ENCODE results near the gene PDE2A. TPM values are rescaled to one million over a fixed set of nuclear protein-coding genes. Genes with fewer than 3 reads are reported as not detected.

Gene PDE2A
- total RNA-seq, 4 donors from 2014 or later = 40.6 to 68.8 (median 47.6) TPM

- 28% methylated on average over 5 of the region's 6 CpGs for WGBS
- Histone ChIP-seq H3K4me3 (no peak overlapping the region), H3K27me3 (peaks cover 0 to 69% (median 2%) of the 10 kb centered on the region in 4 donors), H3K27ac (replicated peaks in 1 of 4) (no peak overlapping the region), H3K36me3 (no peaks in the 10 kb centered on the region), H3K4me1 (peaks cover 0 to 5% (median 0%) of the 10 kb centered on the region in 4 donors), H3K9me3 (peaks cover 0 to 9% (median 6%) of the 10 kb centered on the region in 4 donors)
- TF ChIP-seq EP300 (IDR thresholded peaks at IDR 0.05) = no peak
- no peak for TF ChIP-seq POLR2A (IDR thresholded peaks at IDR 0.05; ENCODE audit: low read depth)
- TF ChIP-seq POLR2AphosphoS5 (IDR thresholded peaks at IDR 0.05) = no peak
- no peak for TF ChIP-seq CTCF (IDR thresholded peaks at IDR 0.05)
- intact Hi-C loops (cut with DNase I) = no loop called here
- no peak for DNase-seq (ENCODE audit: extremely low spot score)
Observed at GRCh38 chr11:72665911-72666472, 8.2 kb downstream of the PDE2A start.

- H3K27me3 ChIP-seq = peaks cover 0 to 46% (median 0%) of the 10 kb centered on the region in 4 donors
- no peaks in the 10 kb centered on the region for H3K9me3 ChIP-seq
- DNase-seq (ENCODE audit: extremely low spot score) = no peak
- TF ChIP-seq POLR2A (IDR thresholded peaks at IDR 0.05; ENCODE audit: low read depth) (no peak), CTCF (IDR thresholded peaks at IDR 0.05) (no peak), POLR2AphosphoS5 (IDR thresholded peaks at IDR 0.05) (no peak), EP300 (IDR thresholded peaks at IDR 0.05) (no peak)
- 77% methylated on average over 5 of the region's 5 CpGs for WGBS
- no peak overlapping the region for H3K27ac ChIP-seq (replicated peaks in 1 of 4)
- no peak overlapping the region for H3K4me3 ChIP-seq
- H3K36me3 ChIP-seq = no peaks in the 10 kb centered on the region
- H3K4me1 ChIP-seq = no peaks in the 10 kb centered on the region
- intact Hi-C loops (cut with DNase I) = no loop called here
Observed at GRCh38 chr11:72662036-72662435, 12.2 kb downstream of the PDE2A start.

GRCh38 chr11:72661486-72661885 is 12.7 kb downstream of the PDE2A start:
- Histone ChIP-seq H3K36me3 (no peaks in the 10 kb centered on the region), H3K27me3 (peaks cover 0 to 44% (median 0%) of the 10 kb centered on the region in 4 donors), H3K4me3 (no peak overlapping the region), H3K27ac (replicated peaks in 1 of 4) (no peak overlapping the region), H3K9me3 (no peaks in the 10 kb centered on the region), H3K4me1 (no peaks in the 10 kb centered on the region)
- intact Hi-C loops (cut with DNase I) = no loop called here
- TF ChIP-seq EP300 (IDR thresholded peaks at IDR 0.05) = no peak
- no peak for TF ChIP-seq POLR2AphosphoS5 (IDR thresholded peaks at IDR 0.05)
- DNase-seq (ENCODE audit: extremely low spot score) = no peak
- WGBS = 89% methylated on average over 9 of the region's 9 CpGs

- 90% methylated on average over 7 of the region's 9 CpGs for WGBS
- no peaks in the 10 kb centered on the region for H3K9me3 ChIP-seq
- intact Hi-C loops (cut with DNase I) = no loop called here
Observed at GRCh38 chr11:72658989-72659640, 15.1 kb downstream of the PDE2A start.

More at GRCh38 chr11:72658989-72659640, 15.1 kb downstream of the PDE2A start:
- no peak overlapping the region for H3K27ac ChIP-seq (replicated peaks in 1 of 4)
- no peak overlapping the region for H3K4me3 ChIP-seq
- H3K4me1 ChIP-seq = no peaks in the 10 kb centered on the region
- no peak for DNase-seq (ENCODE audit: extremely low spot score)
- TF ChIP-seq EP300 (IDR thresholded peaks at IDR 0.05) (no peak), CTCF (IDR thresholded peaks at IDR 0.05) (no peak), POLR2A (IDR thresholded peaks at IDR 0.05; ENCODE audit: low read depth) (no peak), POLR2AphosphoS5 (IDR thresholded peaks at IDR 0.05) (no peak)
- no peaks in the 10 kb centered on the region for H3K36me3 ChIP-seq
- H3K27me3 ChIP-seq = peaks cover 0 to 30% (median 0%) of the 10 kb centered on the region in 4 donors

Measured in esophagus muscularis mucosa (tissue), 4 donors.